GM18526 (cell line): ENCODE measurements around the gene KCNAB1.

Experiments used
- POLR2A ChIP-seq: IDR thresholded peaks from 3 replicates; pipeline ENCODE4 v1.6.1; 2011; ENCODE audit not compliant: insufficient read length; ENCODE audit errors: extremely low read depth

KCNAB1 gene

GRCh38 chr3:156377718-156378117 lies 257.3 kb downstream of the KCNAB1 start:
- TF ChIP-seq POLR2A = no peak

GRCh38 chr3:156378871-156379270 lies 258.5 kb downstream of the KCNAB1 start:
- TF ChIP-seq POLR2A = no peak

- TF ChIP-seq POLR2A = no peak
Measured at GRCh38 chr3:156379327-156379726, 258.9 kb downstream of the KCNAB1 start.

- no peak for TF ChIP-seq POLR2A
Measured at GRCh38 chr3:156381253-156381652, 260.9 kb downstream of the KCNAB1 start.

- TF ChIP-seq POLR2A = no peak
Measured at GRCh38 chr3:156382458-156383346, 262.3 kb downstream of the KCNAB1 start.

- no peak for TF ChIP-seq POLR2A
Measured at GRCh38 chr3:156383441-156384025, 263.2 kb downstream of the KCNAB1 start.

GRCh38 chr3:156388497-156389448 lies 268.4 kb downstream of the KCNAB1 start:
- TF ChIP-seq POLR2A = no peak

GRCh38 chr3:156389449-156389950 lies 269.1 kb downstream of the KCNAB1 start:
- no peak for TF ChIP-seq POLR2A

- TF ChIP-seq POLR2A = no peak
Measured at GRCh38 chr3:156390846-156391245, 270.5 kb downstream of the KCNAB1 start.

- no peak for TF ChIP-seq POLR2A
Measured at GRCh38 chr3:156395961-156396710, 275.8 kb downstream of the KCNAB1 start.

GRCh38 chr3:156396851-156397250 lies 276.5 kb downstream of the KCNAB1 start:
- TF ChIP-seq POLR2A = no peak

GRCh38 chr3:156397534-156397933 lies 277.2 kb downstream of the KCNAB1 start:
- TF ChIP-seq POLR2A = no peak

- no peak for TF ChIP-seq POLR2A
Measured at GRCh38 chr3:156400062-156400461, 279.7 kb downstream of the KCNAB1 start.

GRCh38 chr3:156400735-156401134 lies 280.4 kb downstream of the KCNAB1 start:
- TF ChIP-seq POLR2A = no peak
